Right atrium auricular region (tissue), 2 donors: ENCODE data around the gene FBLN2. TPM values are rescaled to one million over a fixed set of nuclear protein-coding genes. Genes with fewer than 3 reads are reported as not detected.

ENCODE experiments used
- DNase-seq: peaks from one replicate; pipeline ENCODE4 v3.0.0-alpha.2; 2019; ENCODE audit warnings: low spot score
- H3K27ac ChIP-seq, 2 donors: fragments of 200-600 bp; sonication (generic); 1 replicate in 1 of 2; 2 replicates in 1 of 2; pipeline ENCODE4 v1.5.1; 2016 to 2019
- H3K27me3 ChIP-seq, 2 donors: fragments of 200-600 bp; sonication (generic); one replicate each; pipeline versions ENCODE4 v1.5.1 to v1.6.0; 2017 to 2019
- H3K36me3 ChIP-seq: fragments of 200-600 bp; sonication (generic); one replicate; pipeline ENCODE4 v1.5.1; 2016
- H3K4me1 ChIP-seq, 2 donors: fragments of 200-600 bp; sonication (generic); one replicate each; pipeline versions ENCODE4 v1.5.1 to v1.6.0; 2017 to 2019
- H3K4me3 ChIP-seq, 2 donors: fragments of 200-600 bp; sonication (generic); 1 replicate in 1 of 2; 2 replicates in 1 of 2; pipeline ENCODE4 v1.5.1; 2017 to 2019; ENCODE audit warnings: mild to moderate bottlenecking in 1 of 2, moderate library complexity in 1 of 2
- H3K9me3 ChIP-seq, 2 donors: fragments of 200-600 bp; sonication (generic); one replicate each; pipeline ENCODE4 v1.5.1; 2019
- total RNA-seq, 2 donors: library from RNA; depleted of rRNA; stranded (reverse); fragments of >200 nt; gene quantifications; one replicate each; pipeline ENCODE4 v1.1.0, GENCODE V29; 2016
- TF ChIP-seq, protein P1 (sequence below), 2 donors: fragments of 200-600 bp; sonication (generic); IDR thresholded peaks; one replicate each; pipeline ENCODE4 v1.5.1; 2019; ENCODE audit warnings: antibody characterized with exemption in 2 of 2

The FBLN2 gene
- total RNA-seq, 2 donors from 2014 or later: 122 to 185 TPM

DNA sequence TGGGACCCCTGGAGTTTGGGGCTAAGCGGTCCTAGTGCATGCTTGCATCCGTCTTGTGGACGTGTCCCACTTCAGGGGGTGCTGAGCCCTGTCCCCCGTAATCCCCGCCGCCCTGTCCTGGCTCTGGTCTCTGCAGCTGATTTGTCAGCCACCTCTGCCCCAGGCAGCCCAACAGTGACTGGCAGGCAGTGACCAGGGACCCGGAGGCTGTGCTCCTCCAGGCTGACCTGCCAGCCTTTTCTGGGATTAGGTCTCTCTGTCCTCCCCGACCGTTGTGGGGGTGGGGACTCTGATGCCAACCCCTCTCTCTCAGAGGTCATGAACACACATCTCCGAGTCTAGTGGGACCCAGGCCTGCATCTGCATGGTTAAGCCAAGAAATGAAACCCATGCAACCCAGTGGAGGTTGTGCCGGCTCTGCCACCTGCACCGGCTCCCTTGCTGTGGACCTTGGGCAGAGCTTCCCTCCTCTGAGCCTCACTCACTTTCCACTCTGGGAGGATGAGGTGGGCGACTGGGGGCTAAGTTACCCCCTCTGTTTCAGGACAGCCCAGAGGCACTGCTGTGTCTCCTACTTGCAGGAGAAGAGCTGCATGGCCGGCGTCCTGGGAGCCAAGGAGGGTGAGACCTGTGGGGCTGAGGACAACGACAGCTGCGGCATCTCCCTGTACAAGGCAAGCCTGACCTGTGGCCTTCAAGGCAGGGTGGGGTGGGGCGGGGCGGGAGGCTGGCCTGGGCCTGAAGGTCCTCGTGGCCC, 60.2 kb downstream of the FBLN2 start:
- Histone ChIP-seq H3K27me3 (no peaks in the 10 kb centered on the region), H3K36me3 (peaks cover 20% of the 10 kb centered on the region), H3K4me3 (no peak overlapping the region), H3K4me1 (no peaks in the 10 kb centered on the region), H3K9me3 (no peaks in the 10 kb centered on the region), H3K27ac (no peak overlapping the region)
- no peak for DNase-seq
- TF ChIP-seq, protein P1, sequence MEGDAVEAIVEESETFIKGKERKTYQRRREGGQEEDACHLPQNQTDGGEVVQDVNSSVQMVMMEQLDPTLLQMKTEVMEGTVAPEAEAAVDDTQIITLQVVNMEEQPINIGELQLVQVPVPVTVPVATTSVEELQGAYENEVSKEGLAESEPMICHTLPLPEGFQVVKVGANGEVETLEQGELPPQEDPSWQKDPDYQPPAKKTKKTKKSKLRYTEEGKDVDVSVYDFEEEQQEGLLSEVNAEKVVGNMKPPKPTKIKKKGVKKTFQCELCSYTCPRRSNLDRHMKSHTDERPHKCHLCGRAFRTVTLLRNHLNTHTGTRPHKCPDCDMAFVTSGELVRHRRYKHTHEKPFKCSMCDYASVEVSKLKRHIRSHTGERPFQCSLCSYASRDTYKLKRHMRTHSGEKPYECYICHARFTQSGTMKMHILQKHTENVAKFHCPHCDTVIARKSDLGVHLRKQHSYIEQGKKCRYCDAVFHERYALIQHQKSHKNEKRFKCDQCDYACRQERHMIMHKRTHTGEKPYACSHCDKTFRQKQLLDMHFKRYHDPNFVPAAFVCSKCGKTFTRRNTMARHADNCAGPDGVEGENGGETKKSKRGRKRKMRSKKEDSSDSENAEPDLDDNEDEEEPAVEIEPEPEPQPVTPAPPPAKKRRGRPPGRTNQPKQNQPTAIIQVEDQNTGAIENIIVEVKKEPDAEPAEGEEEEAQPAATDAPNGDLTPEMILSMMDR (IDR thresholded peaks at IDR 0.05): no peak

DNA sequence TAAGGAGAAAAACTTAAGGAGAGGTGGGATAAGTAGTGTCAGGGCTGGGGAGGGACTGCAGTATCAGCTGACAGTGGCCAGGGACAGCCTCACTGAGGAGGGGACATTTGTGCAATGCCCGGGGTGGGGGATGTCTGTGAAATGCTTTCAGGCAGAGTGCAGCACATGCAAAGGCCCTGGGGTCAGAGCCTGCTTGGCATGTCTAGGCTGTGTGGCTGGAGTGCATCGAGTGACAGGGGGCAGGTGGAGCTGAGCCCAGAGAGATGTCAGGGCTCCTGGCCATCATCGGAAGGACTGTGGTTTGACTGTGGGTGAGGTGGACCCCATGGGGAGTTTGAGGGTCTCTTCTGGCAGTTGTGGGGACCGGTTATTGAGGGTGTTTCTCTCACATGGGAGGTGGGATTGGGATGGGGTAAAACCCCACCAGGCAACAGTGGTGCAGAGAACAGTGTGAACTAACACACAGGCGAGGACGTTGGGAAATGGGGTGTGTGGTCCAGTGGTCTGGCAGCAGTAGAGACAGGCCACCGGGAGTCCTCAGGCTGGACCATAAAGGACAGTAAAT, 61.2 kb downstream of the FBLN2 start:
- Histone ChIP-seq H3K9me3 (no peaks in the 10 kb centered on the region), H3K4me3 (no peak overlapping the region), H3K27ac (no peak overlapping the region), H3K4me1 (no peaks in the 10 kb centered on the region), H3K36me3 (peaks cover 29% of the 10 kb centered on the region), H3K27me3 (no peaks in the 10 kb centered on the region)
- no peak for DNase-seq
- TF ChIP-seq, protein P1 (IDR thresholded peaks at IDR 0.05): no peak

DNA sequence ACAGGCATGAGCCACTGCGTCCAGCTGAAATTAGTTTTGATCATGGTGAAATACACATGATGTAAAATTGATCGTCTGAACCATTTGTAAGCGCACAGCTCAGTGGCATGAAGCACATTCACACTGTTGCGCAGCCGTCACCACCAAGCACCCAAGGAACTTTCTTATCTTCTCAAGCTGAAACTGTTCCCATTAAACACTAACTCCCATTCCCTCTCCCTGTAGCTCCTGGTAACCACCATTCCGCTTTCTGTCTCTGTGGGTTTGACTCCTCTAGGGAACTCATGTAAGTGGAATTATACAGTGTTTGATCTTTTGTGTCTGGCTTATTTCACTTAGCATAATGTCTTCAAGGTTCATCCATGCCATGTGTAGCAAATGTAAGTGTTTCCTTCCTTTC, 62.3 kb downstream of the FBLN2 start:
- Histone ChIP-seq H3K9me3 (no peaks in the 10 kb centered on the region), H3K36me3 (peaks cover 41% of the 10 kb centered on the region), H3K27ac (no peak overlapping the region), H3K4me1 (no peaks in the 10 kb centered on the region), H3K4me3 (no peak overlapping the region), H3K27me3 (no peaks in the 10 kb centered on the region)
- DNase-seq: no peak
- TF ChIP-seq, protein P1 (IDR thresholded peaks at IDR 0.05): no peak

DNA sequence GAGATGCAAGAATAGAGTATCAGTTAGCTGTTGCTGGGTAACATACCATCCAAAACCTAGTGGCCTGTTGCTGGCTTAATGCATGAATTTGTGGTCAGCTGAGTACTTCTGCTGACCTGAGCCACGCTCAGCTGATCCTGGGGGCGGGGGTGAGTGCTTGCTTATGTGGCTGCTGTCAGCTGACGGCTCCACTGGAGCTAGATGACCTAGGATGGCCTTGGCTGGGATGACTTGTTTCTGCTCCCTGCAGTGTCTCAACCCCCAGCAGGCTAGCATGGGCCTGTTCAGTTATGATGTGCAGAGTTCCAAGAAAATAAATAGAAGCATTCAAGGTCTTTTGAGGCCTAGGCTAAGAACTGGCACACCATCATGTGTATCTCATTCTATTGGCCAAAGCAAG, 63.9 kb downstream of the FBLN2 start:
- no peaks in the 10 kb centered on the region for H3K27me3 ChIP-seq
- TF ChIP-seq, protein P1 (IDR thresholded peaks at IDR 0.05): no peak
- no peaks in the 10 kb centered on the region for H3K4me1 ChIP-seq
- peak; percentile 68 for DNase-seq
- H3K27ac ChIP-seq: no peak overlapping the region
- H3K4me3 ChIP-seq: no peak overlapping the region
- no peaks in the 10 kb centered on the region for H3K9me3 ChIP-seq
- H3K36me3 ChIP-seq: peaks cover 47% of the 10 kb centered on the region

DNA sequence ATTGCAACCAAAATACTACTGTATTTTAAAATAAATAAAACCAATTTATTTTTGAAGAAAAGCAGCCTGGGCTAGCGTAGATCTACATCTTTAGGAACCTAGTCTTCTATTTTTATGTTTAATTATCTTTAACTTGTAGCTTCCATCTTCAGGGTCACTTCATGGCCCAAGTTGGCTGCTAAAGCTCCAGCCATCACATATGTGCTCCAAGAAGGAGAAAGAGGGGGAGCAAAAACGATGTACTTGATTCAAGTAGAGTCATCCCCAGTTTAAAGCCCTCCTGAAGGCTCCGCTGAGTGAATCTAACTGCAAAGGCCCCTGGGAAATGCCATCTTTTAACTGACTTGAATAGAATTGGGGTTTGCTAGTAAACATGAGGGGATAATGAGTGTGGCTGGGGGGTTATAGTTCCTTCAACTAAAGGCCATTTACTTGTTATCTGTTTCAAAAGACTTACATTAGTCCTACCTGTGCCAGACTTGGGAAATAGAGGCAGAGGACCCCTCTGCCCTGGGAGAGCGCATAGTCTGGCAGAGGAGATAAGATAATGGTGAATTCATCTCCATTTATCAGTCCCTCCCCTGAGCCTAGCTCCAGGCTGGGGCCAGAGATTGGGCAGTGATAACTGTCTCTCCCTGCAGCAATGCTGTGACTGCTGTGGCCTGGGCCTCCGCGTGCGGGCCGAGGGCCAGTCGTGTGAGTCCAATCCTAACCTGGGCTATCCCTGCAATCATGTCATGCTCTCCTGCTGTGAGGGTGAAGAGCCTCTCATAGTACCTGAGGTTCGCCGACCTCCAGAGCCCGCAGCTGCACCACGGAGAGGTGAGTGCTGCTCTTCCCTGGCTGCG, 64.6 kb downstream of the FBLN2 start:
- H3K27ac ChIP-seq: no peak overlapping the region
- TF ChIP-seq, protein P1 (IDR thresholded peaks at IDR 0.05): no peak
- DNase-seq: no peak

More for the DNA sequence above, 64.6 kb downstream of the FBLN2 start:
- Histone ChIP-seq H3K27me3 (no peaks in the 10 kb centered on the region), H3K36me3 (peaks cover 47% of the 10 kb centered on the region), H3K4me1 (no peaks in the 10 kb centered on the region), H3K4me3 (no peak overlapping the region), H3K9me3 (no peaks in the 10 kb centered on the region)
